Stimulated activated CD8-positive, alpha-beta memory T cell treated with anti-CD3 and anti-CD28 coated beads, Interleukin-12 subunit alpha, Interleukin-12 subunit beta, amount 100 ng/mL, for 24 hours (primary cell): ENCODE results near the gene HPS1.
"Not testable (repeated sequence)": the region's sequence is repeated elsewhere in the genome, so short reads cannot be mapped to it uniquely, and the experiment has no call there.

Source experiments
- DNase-seq: peaks from one replicate; pipeline ENCODE4 v3.0.0-alpha.2; 2020; ENCODE audit errors: extremely low read depth

The HPS1 gene

GRCh38 chr10:98390406-98390805 lies 56.3 kb downstream of the HPS1 start:
- no peak for DNase-seq

- no peak for DNase-seq
Observed at GRCh38 chr10:98389398-98389797, 57.3 kb downstream of the HPS1 start.

GRCh38 chr10:98388101-98388655 lies 58.6 kb downstream of the HPS1 start:
- DNase-seq: no peak

GRCh38 chr10:98384531-98385133 lies 62.1 kb downstream of the HPS1 start:
- no peak for DNase-seq

- DNase-seq: no peak
Observed at GRCh38 chr10:98383869-98384268, 62.9 kb downstream of the HPS1 start.

GRCh38 chr10:98383134-98383667 lies 63.5 kb downstream of the HPS1 start:
- not testable (repeated sequence) for DNase-seq

- no peak for DNase-seq
Observed at GRCh38 chr10:98382691-98383101, 64.0 kb downstream of the HPS1 start.

GRCh38 chr10:98380493-98381339 lies 66.0 kb downstream of the HPS1 start:
- no peak for DNase-seq

- no peak for DNase-seq
Observed at GRCh38 chr10:98378722-98379121, 68.0 kb downstream of the HPS1 start.

- DNase-seq: no peak
Observed at GRCh38 chr10:98377536-98377935, 69.2 kb downstream of the HPS1 start.

- no peak for DNase-seq
Observed at GRCh38 chr10:98377001-98377400, 69.7 kb downstream of the HPS1 start.

- no peak for DNase-seq
Observed at GRCh38 chr10:98376485-98376884, 70.2 kb downstream of the HPS1 start.

- DNase-seq: no peak
Observed at GRCh38 chr10:98374217-98374985, 72.3 kb downstream of the HPS1 start.

GRCh38 chr10:98373260-98374040 lies 73.3 kb downstream of the HPS1 start:
- no peak for DNase-seq

GRCh38 chr10:98370831-98371820 lies 75.6 kb downstream of the HPS1 start:
- no peak for DNase-seq

- DNase-seq: no peak
Observed at GRCh38 chr10:98369801-98370200, 76.9 kb downstream of the HPS1 start.

- no peak for DNase-seq
Observed at GRCh38 chr10:98368644-98369043, 78.1 kb downstream of the HPS1 start.

- no peak for DNase-seq
Observed at GRCh38 chr10:98367604-98368451, 78.9 kb downstream of the HPS1 start.
